ENCODE measurements around the gene PLAC1. TPM values are rescaled to one million over a fixed set of nuclear protein-coding genes. Genes with fewer than 3 reads are reported as not detected.

PLAC1 gene
- total RNA-seq, 1 experiment from 2014 or later, result 0.91 TPM

GRCh38 chrX:134544513-134545151 is 113.6 kb downstream of the PLAC1 start:
- DNase-seq (ENCODE audit: unreplicated experiment), result no peak
- no TSS peak for BruUV-seq (replicated peaks)
- Mint-ChIP-seq H3K36me3 (ENCODE audit: insufficient read depth, unreplicated experiment) (peaks cover 5% of the 10 kb centered on the region), H3K27ac (ENCODE audit: low read depth, unreplicated experiment) (no peak overlapping the region), H3K9me3 (ENCODE audit: unreplicated experiment) (no peaks in the 10 kb centered on the region), H3K27me3 (ENCODE audit: insufficient read depth, unreplicated experiment) (peaks cover 26% of the 10 kb centered on the region), H3K4me1 (ENCODE audit: insufficient read depth, unreplicated experiment) (peaks cover 20% of the 10 kb centered on the region), H3K4me3 (ENCODE audit: unreplicated experiment) (no peak overlapping the region)
- TF ChIP-seq CTCF (IDR thresholded peaks at IDR 0.05; ENCODE audit: unreplicated experiment), result no peak
- intact Hi-C loops (cut with micrococcal nuclease), result no loop called here
- CTCF ChIA-PET, result no interaction called here
- POLR2A ChIA-PET, result interaction anchor here (0.6 kb wide), 1 partner anchor 318 kb away, joined by 3 read pairs; no protein-coding TSS in a partner anchor

GRCh38 chrX:134544135-134544512 is 114.1 kb downstream of the PLAC1 start:
- Mint-ChIP-seq H3K9me3 (ENCODE audit: unreplicated experiment) (no peaks in the 10 kb centered on the region), H3K4me3 (ENCODE audit: unreplicated experiment) (no peak overlapping the region), H3K36me3 (ENCODE audit: insufficient read depth, unreplicated experiment) (peaks cover 5% of the 10 kb centered on the region), H3K27me3 (ENCODE audit: insufficient read depth, unreplicated experiment) (peaks cover 26% of the 10 kb centered on the region), H3K4me1 (ENCODE audit: insufficient read depth, unreplicated experiment) (peaks cover 20% of the 10 kb centered on the region), H3K27ac (ENCODE audit: low read depth, unreplicated experiment) (no peak overlapping the region)
- TF ChIP-seq CTCF (IDR thresholded peaks at IDR 0.05; ENCODE audit: unreplicated experiment), result no peak
- BruUV-seq (replicated peaks), result no TSS peak
- DNase-seq (ENCODE audit: unreplicated experiment), result no peak
- intact Hi-C loops (cut with micrococcal nuclease), result no loop called here
- ChIA-PET CTCF (interaction anchor here (0.6 kb wide), 1 partner anchor 234 kb away, joined by 3 read pairs; no protein-coding TSS in a partner anchor), POLR2A (no interaction called here)

GRCh38 chrX:134543288-134543687 is 115.0 kb downstream of the PLAC1 start:
- POLR2A ChIA-PET, result interaction anchor here (0.7 to 1.2 kb wide), 3 partner anchors 9 to 1585 kb away, joined by 3 to 5 read pairs (median 4); no protein-coding TSS in a partner anchor
- DNase-seq (ENCODE audit: unreplicated experiment), result no peak
- intact Hi-C loops (cut with micrococcal nuclease), result no loop called here
- BruUV-seq (replicated peaks), result no TSS peak
- Mint-ChIP-seq H3K4me1 (ENCODE audit: insufficient read depth, unreplicated experiment) (peaks cover 15% of the 10 kb centered on the region), H3K4me3 (ENCODE audit: unreplicated experiment) (no peak overlapping the region), H3K27me3 (ENCODE audit: insufficient read depth, unreplicated experiment) (peaks cover 18% of the 10 kb centered on the region), H3K27ac (ENCODE audit: low read depth, unreplicated experiment) (no peak overlapping the region), H3K36me3 (ENCODE audit: insufficient read depth, unreplicated experiment) (no peaks in the 10 kb centered on the region), H3K9me3 (ENCODE audit: unreplicated experiment) (no peaks in the 10 kb centered on the region)
- CTCF ChIA-PET, result interaction anchor here (0.6 to 1.2 kb wide), 4 partner anchors 9 to 235 kb away, joined by 3 to 5 read pairs (median 3); no protein-coding TSS in a partner anchor
- no peak for TF ChIP-seq CTCF (IDR thresholded peaks at IDR 0.05; ENCODE audit: unreplicated experiment)

- no peak for TF ChIP-seq CTCF (IDR thresholded peaks at IDR 0.05; ENCODE audit: unreplicated experiment)
- Mint-ChIP-seq H3K36me3 (ENCODE audit: insufficient read depth, unreplicated experiment) (no peaks in the 10 kb centered on the region), H3K4me1 (ENCODE audit: insufficient read depth, unreplicated experiment) (peaks cover 12% of the 10 kb centered on the region), H3K27me3 (ENCODE audit: insufficient read depth, unreplicated experiment) (peaks cover 14% of the 10 kb centered on the region), H3K4me3 (ENCODE audit: unreplicated experiment) (no peak overlapping the region), H3K27ac (ENCODE audit: low read depth, unreplicated experiment) (no peak overlapping the region), H3K9me3 (ENCODE audit: unreplicated experiment) (no peaks in the 10 kb centered on the region)
- ChIA-PET CTCF (interaction anchor here (0.9 to 1.2 kb wide), 4 partner anchors 10 to 238 kb away, joined by 3 to 5 read pairs (median 3); no protein-coding TSS in a partner anchor), POLR2A (interaction anchor here (0.9 to 1.2 kb wide), 3 partner anchors 9 to 16 kb away, joined by 3 to 5 read pairs (median 4); no protein-coding TSS in a partner anchor)
- peak; percentile 86 for DNase-seq (ENCODE audit: unreplicated experiment)
- intact Hi-C loops (cut with micrococcal nuclease), result no loop called here
- BruUV-seq (replicated peaks), result no TSS peak
Observed at GRCh38 chrX:134542485-134542884, 115.8 kb downstream of the PLAC1 start.

Data from MCF 10A (cell line).